HFF-Myc (cell line): ENCODE measurements around the gene SERPINB6.
"Not testable (repeated sequence)": the region's sequence is repeated elsewhere in the genome, so short reads cannot be mapped to it uniquely, and the experiment has no call there.

ENCODE experiments used
- DNase-seq: peaks from one replicate; pipeline ENCODE4 v3.0.0-alpha.2; 2011; ENCODE audit warnings: low read depth; ENCODE audit errors: extremely low read depth
- H3K4me3 ChIP-seq: replicated peaks from 2 replicates; pipeline ENCODE4 v1.5.1; 2011; ENCODE audit warnings: low read depth, mild to moderate bottlenecking, control low read depth, low read length
- CTCF ChIP-seq: IDR thresholded peaks from 2 replicates; pipeline ENCODE4 v1.5.1; 2012; ENCODE audit warnings: mild to moderate bottlenecking, low read depth, low read length, control low read depth; ENCODE audit errors: missing control alignments

SERPINB6 gene

GRCh38 chr6:2947445-2947844, 23.9 kb downstream of the SERPINB6 start:
- DNase-seq = no peak
- H3K4me3 ChIP-seq = no peak overlapping the region
- TF ChIP-seq CTCF = no peak

GRCh38 chr6:2945153-2945452, 26.3 kb downstream of the SERPINB6 start:
- H3K4me3 ChIP-seq = no peak overlapping the region

GRCh38 chr6:2944405-2945152, 26.8 kb downstream of the SERPINB6 start:
- no peak for DNase-seq
- H3K4me3 ChIP-seq = no peak overlapping the region
- no peak for TF ChIP-seq CTCF

More at GRCh38 chr6:2945153-2945452, 26.3 kb downstream of the SERPINB6 start:
- no peak for TF ChIP-seq CTCF
- DNase-seq = no peak

- no peak for TF ChIP-seq CTCF
- DNase-seq = no peak
- H3K4me3 ChIP-seq = no peak overlapping the region
Observed at GRCh38 chr6:2943564-2943955, 27.8 kb downstream of the SERPINB6 start.

GRCh38 chr6:2942914-2943563, 28.3 kb downstream of the SERPINB6 start:
- TF ChIP-seq CTCF = no peak
- no peak overlapping the region for H3K4me3 ChIP-seq
- no peak for DNase-seq

- H3K4me3 ChIP-seq, DNase-seq: not testable (repeated sequence)
Observed at GRCh38 chr6:2942116-2942515, 29.3 kb downstream of the SERPINB6 start.

- DNase-seq = no peak
- no peak overlapping the region for H3K4me3 ChIP-seq
- TF ChIP-seq CTCF = no peak
Observed at GRCh38 chr6:2940851-2941250, 30.5 kb downstream of the SERPINB6 start.
